ENCODE data around the gene ZNF100. TPM values are rescaled to one million over a fixed set of nuclear protein-coding genes. Genes with fewer than 3 reads are reported as not detected.

The ZNF100 gene
- total RNA-seq, 6 experiments from 2014 or later = 1.4 to 4.1 (median 1.9) TPM

DNA sequence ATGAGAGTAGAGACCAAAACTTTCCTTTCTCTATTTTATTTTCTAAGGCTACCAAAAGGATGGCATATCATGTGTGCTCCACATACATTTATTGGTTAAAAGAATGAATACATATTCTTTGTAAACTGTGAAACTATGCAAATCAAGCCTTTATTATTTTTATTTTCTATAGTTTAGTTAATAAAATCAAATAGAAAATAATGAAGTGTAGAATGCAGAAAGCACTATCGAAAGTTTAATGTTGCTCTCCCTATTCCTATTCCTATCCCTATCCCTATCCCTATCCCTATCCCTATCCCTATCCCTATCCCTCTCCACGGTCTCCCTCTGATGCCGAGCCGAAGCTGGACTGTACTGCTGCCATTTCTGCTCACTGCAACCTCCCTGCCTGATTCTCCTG is 60.3 kb downstream of the ZNF100 start:
- no peak overlapping the region for H3K4me3 ChIP-seq
- WGBS (ENCODE audit: insufficient coverage, low coverage, low lambda C conversion rate, missing lambda C conversion rate) = 80% methylated on average over 4 of the region's 4 CpGs
- H3K36me3 ChIP-seq = no peaks in the 10 kb centered on the region
- TF ChIP-seq POLR2A (IDR thresholded peaks at IDR 0.05) = no peak
- TF ChIP-seq, protein P1, sequence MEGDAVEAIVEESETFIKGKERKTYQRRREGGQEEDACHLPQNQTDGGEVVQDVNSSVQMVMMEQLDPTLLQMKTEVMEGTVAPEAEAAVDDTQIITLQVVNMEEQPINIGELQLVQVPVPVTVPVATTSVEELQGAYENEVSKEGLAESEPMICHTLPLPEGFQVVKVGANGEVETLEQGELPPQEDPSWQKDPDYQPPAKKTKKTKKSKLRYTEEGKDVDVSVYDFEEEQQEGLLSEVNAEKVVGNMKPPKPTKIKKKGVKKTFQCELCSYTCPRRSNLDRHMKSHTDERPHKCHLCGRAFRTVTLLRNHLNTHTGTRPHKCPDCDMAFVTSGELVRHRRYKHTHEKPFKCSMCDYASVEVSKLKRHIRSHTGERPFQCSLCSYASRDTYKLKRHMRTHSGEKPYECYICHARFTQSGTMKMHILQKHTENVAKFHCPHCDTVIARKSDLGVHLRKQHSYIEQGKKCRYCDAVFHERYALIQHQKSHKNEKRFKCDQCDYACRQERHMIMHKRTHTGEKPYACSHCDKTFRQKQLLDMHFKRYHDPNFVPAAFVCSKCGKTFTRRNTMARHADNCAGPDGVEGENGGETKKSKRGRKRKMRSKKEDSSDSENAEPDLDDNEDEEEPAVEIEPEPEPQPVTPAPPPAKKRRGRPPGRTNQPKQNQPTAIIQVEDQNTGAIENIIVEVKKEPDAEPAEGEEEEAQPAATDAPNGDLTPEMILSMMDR (IDR thresholded peaks at IDR 0.05) = no peak
- no peak overlapping the region for H3K27ac ChIP-seq
- intact Hi-C loops (cut with DNase I) = no loop called here
- DNase-seq (no peak), ATAC-seq (no peak)
- H3K4me1 ChIP-seq = no peaks in the 10 kb centered on the region
- no peaks in the 10 kb centered on the region for H3K9me3 ChIP-seq
- no peaks in the 10 kb centered on the region for H3K27me3 ChIP-seq

DNA sequence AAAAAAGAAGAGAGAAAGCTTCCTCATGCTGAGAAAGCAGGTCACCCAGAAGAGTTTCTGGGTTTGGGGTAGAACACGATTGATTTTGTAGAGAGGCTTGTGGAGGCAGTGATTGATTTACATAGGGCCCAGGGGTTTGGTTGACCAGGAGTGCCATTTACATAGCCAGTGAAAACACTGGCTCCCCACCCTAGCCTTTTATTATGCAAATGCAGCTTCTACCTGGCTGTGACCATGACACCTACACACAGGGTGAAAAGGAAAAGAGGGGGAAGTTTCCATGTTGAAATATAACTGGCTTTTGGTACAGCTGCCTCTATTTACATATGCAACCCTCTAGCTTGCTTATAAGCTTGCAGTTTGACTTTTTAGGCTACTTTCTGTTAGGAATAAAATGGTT is 62.0 kb downstream of the ZNF100 start:
- intact Hi-C loops (cut with DNase I) = no loop called here
- H3K27ac ChIP-seq = no peak overlapping the region
- no peaks in the 10 kb centered on the region for H3K4me1 ChIP-seq
- no peak for TF ChIP-seq POLR2A (IDR thresholded peaks at IDR 0.05)
- TF ChIP-seq, protein P1 (IDR thresholded peaks at IDR 0.05) = no peak
- no peak overlapping the region for H3K4me3 ChIP-seq
- H3K27me3 ChIP-seq = no peaks in the 10 kb centered on the region
- WGBS (ENCODE audit: insufficient coverage, low coverage, low lambda C conversion rate, missing lambda C conversion rate) = 0% methylated on average over 1 of the region's 1 CpG
- no peaks in the 10 kb centered on the region for H3K9me3 ChIP-seq
- ATAC-seq (no peak), DNase-seq (no peak)
- H3K36me3 ChIP-seq = no peaks in the 10 kb centered on the region

DNA sequence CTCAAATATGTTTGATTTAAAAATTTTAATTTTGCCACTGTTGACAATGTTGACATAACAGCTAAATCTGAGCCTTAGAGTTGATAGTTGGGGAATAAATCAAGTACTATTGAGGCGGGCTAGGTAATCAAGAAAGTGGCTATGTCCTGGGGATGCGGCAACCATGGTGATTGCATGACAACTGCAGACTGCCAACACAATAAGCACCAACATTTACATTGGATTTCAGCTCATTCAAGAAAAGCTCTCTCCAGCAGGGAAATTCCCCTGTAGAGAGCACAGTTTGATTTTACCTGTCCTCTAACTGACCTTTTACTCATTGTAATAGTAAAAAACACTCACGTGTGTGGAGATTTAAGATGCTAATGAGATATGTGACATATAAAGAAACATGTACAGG is 63.1 kb downstream of the ZNF100 start:
- Histone ChIP-seq H3K27ac (no peak overlapping the region), H3K4me1 (no peaks in the 10 kb centered on the region), H3K9me3 (no peaks in the 10 kb centered on the region), H3K36me3 (no peaks in the 10 kb centered on the region), H3K27me3 (no peaks in the 10 kb centered on the region), H3K4me3 (no peak overlapping the region)
- TF ChIP-seq, protein P1 (IDR thresholded peaks at IDR 0.05) = no peak
- TF ChIP-seq POLR2A (IDR thresholded peaks at IDR 0.05) = no peak
- WGBS (ENCODE audit: insufficient coverage, low coverage, low lambda C conversion rate, missing lambda C conversion rate) = 29% methylated on average over 3 of the region's 3 CpGs
- ATAC-seq = no peak
- no peak for DNase-seq
- intact Hi-C loops (cut with DNase I) = no loop called here

DNA sequence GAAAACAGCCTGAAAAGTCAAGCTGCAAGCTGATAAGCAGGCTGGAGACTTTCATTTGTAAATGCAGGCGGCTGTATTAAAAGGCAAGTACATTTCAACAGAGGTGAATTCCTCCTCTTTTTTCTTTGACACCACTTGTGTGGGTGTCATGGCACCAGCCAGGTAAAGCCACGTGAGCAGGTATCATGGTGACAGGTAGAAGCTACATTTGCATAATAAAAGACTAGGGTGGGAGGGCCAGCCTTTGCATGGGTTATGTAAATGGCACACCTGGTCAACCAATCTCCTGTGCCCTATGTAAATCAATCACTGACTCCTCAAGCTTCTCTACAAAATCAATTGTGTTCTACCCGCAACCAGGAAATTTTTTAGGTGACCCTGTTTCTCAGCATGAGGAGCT is 68.2 kb downstream of the ZNF100 start:
- H3K9me3 ChIP-seq = no peaks in the 10 kb centered on the region
- intact Hi-C loops (cut with DNase I) = loop anchor here in 1 of 2 donors (10.0 kb wide), 1 partner anchor 214 kb away; no protein-coding TSS in a partner anchor
- no peaks in the 10 kb centered on the region for H3K4me1 ChIP-seq
- DNase-seq = no peak
- TF ChIP-seq, protein P1 (IDR thresholded peaks at IDR 0.05) = no peak
- TF ChIP-seq POLR2A (IDR thresholded peaks at IDR 0.05) = no peak
- H3K4me3 ChIP-seq = no peak overlapping the region
- H3K36me3 ChIP-seq = no peaks in the 10 kb centered on the region
- WGBS (ENCODE audit: insufficient coverage, low coverage, low lambda C conversion rate, missing lambda C conversion rate) = 54% methylated on average over 2 of the region's 3 CpGs
- no peak overlapping the region for H3K27ac ChIP-seq
- no peak for ATAC-seq
- no peaks in the 10 kb centered on the region for H3K27me3 ChIP-seq

DNA sequence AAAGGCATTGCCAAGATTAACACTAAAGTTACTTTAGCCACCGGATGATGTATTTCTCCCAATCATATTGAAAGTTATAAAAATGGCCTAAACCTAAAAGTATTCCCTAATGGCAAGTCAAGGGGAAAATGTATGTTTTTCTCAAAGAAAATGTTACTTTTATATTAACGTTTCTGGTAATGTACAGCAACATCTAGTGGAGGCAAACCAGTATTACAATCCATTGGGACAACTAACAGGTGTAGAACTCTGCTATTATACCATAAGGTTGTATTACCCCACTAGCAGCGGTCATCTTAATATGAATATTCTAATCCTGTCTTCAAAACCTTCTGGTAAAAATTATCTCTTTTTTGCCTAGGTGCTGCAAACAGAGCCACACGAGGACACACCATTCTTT is 69.2 kb downstream of the ZNF100 start:
- Histone ChIP-seq H3K9me3 (no peaks in the 10 kb centered on the region), H3K36me3 (no peaks in the 10 kb centered on the region), H3K4me1 (no peaks in the 10 kb centered on the region), H3K27me3 (no peaks in the 10 kb centered on the region), H3K4me3 (no peak overlapping the region), H3K27ac (no peak overlapping the region)
- ATAC-seq (peak; percentile 55 to 67 (median 62)), DNase-seq (no peak)
- intact Hi-C loops (cut with DNase I) = loop anchor here in 1 of 2 donors (10.0 kb wide), 1 partner anchor 213 kb away; no protein-coding TSS in a partner anchor
- TF ChIP-seq POLR2A (IDR thresholded peaks at IDR 0.05) = no peak
- TF ChIP-seq, protein P1 (IDR thresholded peaks at IDR 0.05) = peak; percentile 61 to 78 (median 68)
- 11% methylated on average over 4 of the region's 4 CpGs for WGBS (ENCODE audit: insufficient coverage, low coverage, low lambda C conversion rate, missing lambda C conversion rate)

All from right lobe of liver (tissue), 6 donors.